GM23338 (cell line): ENCODE results near the gene ADGRL3. TPM values are rescaled to one million over a fixed set of nuclear protein-coding genes. Genes with fewer than 3 reads are reported as not detected.

Source experiments
- ATAC-seq: fragments of 200-7000 bp; cut with Tn5 transposase; 3 replicates; pipeline ENCODE4 v1.9.1; 2020
- DNase-seq: peaks from one replicate; pipeline ENCODE4 v3.0.0-alpha.2; 2015; ENCODE audit warnings: low spot score
- H2AFZ ChIP-seq: fragments of 200-600 bp; sonication (generic); 2 replicates; pipeline ENCODE4 v1.8.0; 2016; ENCODE audit warnings: antibody characterized with exemption, mild to moderate bottlenecking, moderate library complexity
- H3F3A ChIP-seq: fragments of 200-600 bp; sonication (generic); replicated peaks from 2 replicates; pipeline ENCODE4 v1.8.0; 2017; ENCODE audit warnings: antibody characterized with exemption, mixed run types, low read depth
- H3K27ac ChIP-seq: fragments of 200-600 bp; sonication (generic); 2 replicates; pipeline ENCODE4 v1.6.1; 2016; ENCODE audit warnings: low read depth
- H3K27me3 ChIP-seq: fragments of 200-600 bp; sonication (generic); 2 replicates; pipeline ENCODE4 v1.8.0; 2016; ENCODE audit warnings: mild to moderate bottlenecking, mixed run types, moderate library complexity; ENCODE audit not compliant: insufficient read depth
- H3K36me3 ChIP-seq: fragments of 200-600 bp; sonication (generic); 2 replicates; pipeline ENCODE4 v1.8.0; 2016; ENCODE audit warnings: mild to moderate bottlenecking; ENCODE audit not compliant: insufficient read depth
- H3K4me1 ChIP-seq: fragments of 200-600 bp; sonication (generic); 2 replicates; pipeline ENCODE4 v1.8.0; 2016; ENCODE audit warnings: mild to moderate bottlenecking, moderate library complexity; ENCODE audit not compliant: insufficient read depth
- H3K4me2 ChIP-seq: fragments of 200-600 bp; sonication (generic); 2 replicates; pipeline ENCODE4 v1.7.1; 2017; ENCODE audit warnings: mixed run types
- H3K4me3 ChIP-seq: fragments of 200-600 bp; sonication (generic); 2 replicates; pipeline ENCODE4 v1.6.1; 2016; ENCODE audit warnings: mixed run types
- H3K79me2 ChIP-seq: fragments of 200-600 bp; sonication (generic); replicated peaks from 2 replicates; pipeline ENCODE4 v1.8.0; 2017; ENCODE audit warnings: mild to moderate bottlenecking; ENCODE audit not compliant: insufficient read depth
- H3K9me2 ChIP-seq: fragments of 200-600 bp; sonication (generic); 2 replicates; pipeline ENCODE4 v1.8.0; 2017; ENCODE audit not compliant: insufficient read depth
- H4K20me1 ChIP-seq: fragments of 200-600 bp; sonication (generic); replicated peaks from 2 replicates; pipeline ENCODE4 v1.8.0; 2017; ENCODE audit warnings: mild to moderate bottlenecking; ENCODE audit not compliant: insufficient read depth
- H3K27ac Mint-ChIP-seq: 2 replicates; pipeline ENCODE4 v1.8.0; 2020; ENCODE audit warnings: inconsistent platforms, mild to moderate bottlenecking, moderate library complexity, mixed read lengths
- H3K27me3 Mint-ChIP-seq: 3 replicates; pipeline ENCODE4 v1.8.0; 2022; ENCODE audit warnings: low read depth, mild to moderate bottlenecking, moderate library complexity, mixed read lengths, inconsistent platforms; ENCODE audit not compliant: insufficient read depth, poor library complexity
- H3K36me3 Mint-ChIP-seq: 3 replicates; pipeline ENCODE4 v1.8.0; 2021; ENCODE audit warnings: low read depth, mild to moderate bottlenecking, inconsistent platforms, moderate library complexity, mixed read lengths
- H3K4me1 Mint-ChIP-seq: 3 replicates; pipeline ENCODE4 v1.8.0; 2020; ENCODE audit warnings: mild to moderate bottlenecking, inconsistent platforms, mixed read lengths
- H3K4me3 Mint-ChIP-seq: 3 replicates; pipeline ENCODE4 v1.8.0; 2021; ENCODE audit warnings: moderate library complexity, mild to moderate bottlenecking, inconsistent platforms, mixed read lengths
- H3K9me3 Mint-ChIP-seq: 3 replicates; pipeline ENCODE4 v1.8.0; 2020; ENCODE audit warnings: moderate library complexity, mild to moderate bottlenecking, inconsistent platforms, mixed read lengths
- CREB1 ChIP-seq: fragments of 250-450 bp; sonication (Bioruptor Pico); IDR thresholded peaks from 2 replicates; pipeline ENCODE4 v1.5.0; 2020; ENCODE audit warnings: low read depth, mild to moderate bottlenecking, moderate library complexity
- CTCF ChIP-seq, 2 experiments: fragments of 200-600 bp in 1 of 2; sonication (generic) in 1 of 2; conservative IDR thresholded peaks; 2 replicates each; pipeline versions ENCODE4 v1.5.1 to v1.6.1; 2016 to 2017; ENCODE audit warnings: antibody characterized with exemption in 2 of 2, low read depth in 2 of 2, mild to moderate bottlenecking in 2 of 2, moderate library complexity in 1 of 2
- ETS1 ChIP-seq: IDR thresholded peaks from 2 replicates; pipeline ENCODE4 v1.6.1; 2016; ENCODE audit warnings: antibody characterized with exemption
- EZH2 ChIP-seq: fragments of 200-600 bp; sonication (generic); IDR thresholded peaks from one replicate; pipeline ENCODE4 v1.8.0; 2017; ENCODE audit warnings: antibody characterized with exemption, mild to moderate bottlenecking, low read depth; ENCODE audit not compliant: unreplicated experiment
- EZH2phosphoT487 ChIP-seq: fragments of 200-600 bp; sonication (generic); IDR thresholded peaks from one replicate; pipeline ENCODE4 v1.8.1; 2018; ENCODE audit warnings: antibody characterized with exemption; ENCODE audit not compliant: unreplicated experiment
- JUNB ChIP-seq: IDR thresholded peaks from one replicate; pipeline ENCODE4 v1.6.1; 2016; ENCODE audit warnings: antibody characterized with exemption; ENCODE audit not compliant: unreplicated experiment
- NANOG ChIP-seq: IDR thresholded peaks from 2 replicates; pipeline ENCODE4 v1.6.1; 2016; ENCODE audit warnings: antibody characterized with exemption, borderline replicate concordance
- POLR2AphosphoS5 ChIP-seq: IDR thresholded peaks from 2 replicates; pipeline ENCODE4 v1.6.1; 2016; ENCODE audit warnings: antibody characterized with exemption, low read depth
- REST ChIP-seq: IDR thresholded peaks from one replicate; pipeline ENCODE4 v1.6.1; 2018; ENCODE audit warnings: antibody characterized with exemption; ENCODE audit not compliant: unreplicated experiment
- STAT1 ChIP-seq: IDR thresholded peaks from one replicate; pipeline ENCODE4 v1.6.1; 2016; ENCODE audit warnings: antibody characterized with exemption; ENCODE audit not compliant: unreplicated experiment
- ZNF114 ChIP-seq: fragments of 250-450 bp; sonication (Bioruptor Pico); IDR thresholded peaks from 2 replicates; pipeline ENCODE4 v1.5.0; 2020; ENCODE audit warnings: mild to moderate bottlenecking, moderate library complexity
- ZNF331 ChIP-seq: fragments of 250-450 bp; sonication (Bioruptor Pico); IDR thresholded peaks from 2 replicates; pipeline ENCODE4 v1.5.0; 2020; ENCODE audit warnings: low read depth, mild to moderate bottlenecking, moderate library complexity
- ZNF462 ChIP-seq: fragments of 250-450 bp; sonication (Bioruptor Pico); IDR thresholded peaks from 2 replicates; pipeline ENCODE4 v1.5.0; 2020; ENCODE audit warnings: mild to moderate bottlenecking, moderate library complexity
- polyA plus RNA-seq: library from polyadenylated mRNA; unstranded; fragments of >200 nt; fragmentation: Nextera tagmentation; extraction: Ambion mirVana; gene quantifications from 2 replicates; pipeline ENCODE4 v1.2.1, GENCODE V29; 2016
- total RNA-seq: library from RNA; depleted of rRNA; stranded (reverse); fragments of >200 nt; shearing (Covaris generic); gene quantifications from 2 replicates; pipeline ENCODE4 v1.2.3, GENCODE V29; 2014

Gene ADGRL3
- total and polyA plus RNA-seq, 2 experiments from 2014 or later: 9.7 to 16.5 TPM

- no peak for TF ChIP-seq REST
- TF ChIP-seq STAT1: no peak
- no peak for TF ChIP-seq CTCF (conservative IDR thresholded peaks at IDR 0.05; ENCODE audit: low read depth in 2 of 2)
- no peak for TF ChIP-seq ZNF331 (CRISPR knock-in tag)
- TF ChIP-seq EZH2phosphoT487: no peak
- no peak for TF ChIP-seq NANOG
- TF ChIP-seq POLR2AphosphoS5: no peak
- no peak for TF ChIP-seq ETS1
- no peak for TF ChIP-seq ZNF114 (CRISPR knock-in tag)
- TF ChIP-seq JUNB: no peak
- no peak for TF ChIP-seq EZH2
- TF ChIP-seq CREB1 (CRISPR knock-in tag): no peak
These were observed 605.9 kb downstream of the ADGRL3 start (continued) for GRCh38 chr4:61805979-61806378.

- Histone ChIP-seq H2AFZ (no peak overlapping the region), H3K36me3 (no peaks in the 10 kb centered on the region), H3K27ac (no peak overlapping the region), H3K27me3 (no peaks in the 10 kb centered on the region), H4K20me1 (no peaks in the 10 kb centered on the region), H3K4me1 (no peaks in the 10 kb centered on the region), H3K79me2 (no peaks in the 10 kb centered on the region), H3K4me2 (no peak overlapping the region), H3K4me3 (no peak overlapping the region), H3K9me2 (no peaks in the 10 kb centered on the region), H3F3A (no peaks in the 10 kb centered on the region)
- Mint-ChIP-seq H3K36me3 (peaks cover 15% of the 10 kb centered on the region), H3K27me3 (no peaks in the 10 kb centered on the region), H3K9me3 (peaks cover 6% of the 10 kb centered on the region; the same call in 2 of the 3 replicates), H3K4me1 (peaks cover 3% of the 10 kb centered on the region; the same call in 2 of the 3 replicates), H3K4me3 (no peak overlapping the region), H3K27ac (no peak overlapping the region)
- DNase-seq (no peak), ATAC-seq (no peak)
- TF ChIP-seq ZNF462: no peak
- TF ChIP-seq EZH2: no peak
- TF ChIP-seq ZNF114 (CRISPR knock-in tag): no peak
- no peak for TF ChIP-seq CREB1 (CRISPR knock-in tag)
- no peak for TF ChIP-seq JUNB
These were observed 612.0 kb downstream of the ADGRL3 start for GRCh38 chr4:61812171-61812570.
